ENCODE measurements around the gene TESK1.

TESK1 gene

GRCh38 chr9:35560625-35561337, 44.3 kb upstream of the TESK1 start:
- CTCF ChIA-PET: no interaction called here
- no peak for DNase-seq (ENCODE audit: extremely low spot score)
- POLR2A ChIA-PET: no interaction called here
- TF ChIP-seq CTCF (IDR thresholded peaks at IDR 0.05; ENCODE audit: control extremely low read depth, extremely low read depth, low read depth, missing control alignments): no peak

GRCh38 chr9:35561468-35562261, 43.4 kb upstream of the TESK1 start:
- ChIA-PET POLR2A (no interaction called here), CTCF (interaction anchor here (3.9 kb wide), 1 partner anchor 9 kb away, joined by 15 read pairs; no protein-coding TSS in a partner anchor)
- no peak for TF ChIP-seq CTCF (IDR thresholded peaks at IDR 0.05; ENCODE audit: control extremely low read depth, extremely low read depth, low read depth, missing control alignments)
- DNase-seq (ENCODE audit: extremely low spot score): no peak

GRCh38 chr9:35562895-35563780, 41.9 kb upstream of the TESK1 start:
- no peak for TF ChIP-seq CTCF (IDR thresholded peaks at IDR 0.05; ENCODE audit: control extremely low read depth, extremely low read depth, low read depth, missing control alignments)
- CTCF ChIA-PET: interaction anchor here (0.9 to 3.9 kb wide), 2 partner anchors 10 to 40 kb away, joined by 3 to 15 read pairs; no protein-coding TSS in a partner anchor
- DNase-seq (ENCODE audit: extremely low spot score): no peak
- POLR2A ChIA-PET: no interaction called here

- CTCF ChIA-PET: interaction anchor here (3.9 kb wide), 1 partner anchor 11 kb away, joined by 15 read pairs; no protein-coding TSS in a partner anchor
- POLR2A ChIA-PET: no interaction called here
- no peak for TF ChIP-seq CTCF (IDR thresholded peaks at IDR 0.05; ENCODE audit: control extremely low read depth, extremely low read depth, low read depth, missing control alignments)
- DNase-seq (ENCODE audit: extremely low spot score): no peak
Observed at GRCh38 chr9:35563791-35564197, 41.3 kb upstream of the TESK1 start.

GRCh38 chr9:35564658-35565061, 40.4 kb upstream of the TESK1 start:
- POLR2A ChIA-PET: no interaction called here
- DNase-seq (ENCODE audit: extremely low spot score): no peak
- TF ChIP-seq CTCF (IDR thresholded peaks at IDR 0.05; ENCODE audit: control extremely low read depth, extremely low read depth, low read depth, missing control alignments): no peak
- CTCF ChIA-PET: interaction anchor here (3.9 kb wide), 1 partner anchor 12 kb away, joined by 15 read pairs; no protein-coding TSS in a partner anchor

GRCh38 chr9:35566417-35566816, 38.6 kb upstream of the TESK1 start:
- TF ChIP-seq CTCF (IDR thresholded peaks at IDR 0.05; ENCODE audit: control extremely low read depth, extremely low read depth, low read depth, missing control alignments): no peak
- DNase-seq (ENCODE audit: extremely low spot score): no peak
- POLR2A ChIA-PET: no interaction called here
- CTCF ChIA-PET: interaction anchor here (2.7 kb wide), 1 partner anchor 11 kb away, joined by 8 read pairs; no protein-coding TSS in a partner anchor

All from GM10248 (cell line).